Mucosa of descending colon (tissue), 3 donors: Measurements from ENCODE around the gene CFAP65. TPM values are rescaled to one million over a fixed set of nuclear protein-coding genes. Genes with fewer than 3 reads are reported as not detected.

Source experiments
- ATAC-seq: fragments of 200-7000 bp; cut with Tn5 transposase; one replicate; pipeline ENCODE4 v1.9.1; 2020; ENCODE audit warnings: mild to moderate bottlenecking, moderate library complexity
- DNase-seq, 3 donors: peaks; one replicate each; pipeline ENCODE4 v3.0.0-alpha.2; 2020
- H3K36me3 ChIP-seq: fragments of 200-600 bp; one replicate; pipeline ENCODE4 v1.8.0; 2021; ENCODE audit warnings: low read depth, mild to moderate bottlenecking
- H3K4me1 ChIP-seq: fragments of 200-600 bp; one replicate; pipeline ENCODE4 v1.8.0; 2021; ENCODE audit warnings: low read depth, mild to moderate bottlenecking
- H3K4me3 ChIP-seq: fragments of 200-600 bp; one replicate; pipeline ENCODE4 v1.8.0; 2021; ENCODE audit warnings: mild to moderate bottlenecking
- H3K9me3 ChIP-seq: fragments of 200-600 bp; one replicate; pipeline ENCODE4 v1.8.0; 2021; ENCODE audit warnings: mild to moderate bottlenecking
- intact Hi-C, 2 donors: fragments of 100-400 bp; cut with DNase I in 1 of 2; cut with micrococcal nuclease in 1 of 2; formaldehyde crosslinking; loops; one replicate each; pipeline versions ENCODE4 v1.11.0 to v1.11.1; 2022; cut with DNase I, micrococcal nuclease
- total RNA-seq, 3 donors: library from RNA; stranded (reverse); fragmentation: NEBNext Ultra II Directional in 2 of 3; extraction: Animal tissue kit (Norgen Biotek cat#: 25700) in 2 of 3; gene quantifications; one replicate each; pipeline versions ENCODE4 v1.2.1 to v1.2.4, GENCODE V29; 2021 to 2023
- TF ChIP-seq, protein P1 (sequence below): fragments of 200-600 bp; IDR thresholded peaks from one replicate; pipeline ENCODE4 v1.8.0; 2022; ENCODE audit warnings: antibody characterized with exemption, mild to moderate bottlenecking
- donor health status: DM: no; HTN: no; CAD: no; lungs with moderate emphysema.
- donor health status: DM: no; HTN: no; CAD: no.
- donor health status: DM: no; HTN: yes; CAD: no.

The CFAP65 gene
- total RNA-seq, 3 donors from 2014 or later = 0.09 to 0.46 (median 0.27) TPM

DNA sequence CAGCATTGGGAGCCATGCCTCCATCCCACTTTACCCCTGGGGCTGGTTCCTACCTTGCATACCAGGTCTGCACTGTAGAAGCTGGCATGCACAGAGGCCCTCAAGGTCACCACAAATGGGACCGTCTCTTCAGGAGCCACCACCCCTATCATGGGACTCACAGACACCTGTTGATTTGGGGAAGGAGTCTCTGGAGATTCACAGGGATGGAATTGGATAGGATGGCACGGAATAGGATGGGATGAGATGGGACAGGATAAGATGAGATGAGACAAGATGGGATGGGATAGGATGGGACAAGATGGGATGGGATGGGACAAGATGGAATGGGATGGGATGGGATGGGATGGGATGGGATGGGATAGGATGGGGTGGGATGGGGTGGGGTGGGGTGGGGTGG is 32.0 kb downstream of the CFAP65 start:
- TF ChIP-seq, protein P1, sequence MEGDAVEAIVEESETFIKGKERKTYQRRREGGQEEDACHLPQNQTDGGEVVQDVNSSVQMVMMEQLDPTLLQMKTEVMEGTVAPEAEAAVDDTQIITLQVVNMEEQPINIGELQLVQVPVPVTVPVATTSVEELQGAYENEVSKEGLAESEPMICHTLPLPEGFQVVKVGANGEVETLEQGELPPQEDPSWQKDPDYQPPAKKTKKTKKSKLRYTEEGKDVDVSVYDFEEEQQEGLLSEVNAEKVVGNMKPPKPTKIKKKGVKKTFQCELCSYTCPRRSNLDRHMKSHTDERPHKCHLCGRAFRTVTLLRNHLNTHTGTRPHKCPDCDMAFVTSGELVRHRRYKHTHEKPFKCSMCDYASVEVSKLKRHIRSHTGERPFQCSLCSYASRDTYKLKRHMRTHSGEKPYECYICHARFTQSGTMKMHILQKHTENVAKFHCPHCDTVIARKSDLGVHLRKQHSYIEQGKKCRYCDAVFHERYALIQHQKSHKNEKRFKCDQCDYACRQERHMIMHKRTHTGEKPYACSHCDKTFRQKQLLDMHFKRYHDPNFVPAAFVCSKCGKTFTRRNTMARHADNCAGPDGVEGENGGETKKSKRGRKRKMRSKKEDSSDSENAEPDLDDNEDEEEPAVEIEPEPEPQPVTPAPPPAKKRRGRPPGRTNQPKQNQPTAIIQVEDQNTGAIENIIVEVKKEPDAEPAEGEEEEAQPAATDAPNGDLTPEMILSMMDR = no peak
- intact Hi-C loops = no loop called here
- Histone ChIP-seq H3K4me3 (no peak overlapping the region), H3K9me3 (no peaks in the 10 kb centered on the region), H3K36me3 (no peaks in the 10 kb centered on the region), H3K4me1 (no peaks in the 10 kb centered on the region)
- ATAC-seq (no peak), DNase-seq (no peak)

DNA sequence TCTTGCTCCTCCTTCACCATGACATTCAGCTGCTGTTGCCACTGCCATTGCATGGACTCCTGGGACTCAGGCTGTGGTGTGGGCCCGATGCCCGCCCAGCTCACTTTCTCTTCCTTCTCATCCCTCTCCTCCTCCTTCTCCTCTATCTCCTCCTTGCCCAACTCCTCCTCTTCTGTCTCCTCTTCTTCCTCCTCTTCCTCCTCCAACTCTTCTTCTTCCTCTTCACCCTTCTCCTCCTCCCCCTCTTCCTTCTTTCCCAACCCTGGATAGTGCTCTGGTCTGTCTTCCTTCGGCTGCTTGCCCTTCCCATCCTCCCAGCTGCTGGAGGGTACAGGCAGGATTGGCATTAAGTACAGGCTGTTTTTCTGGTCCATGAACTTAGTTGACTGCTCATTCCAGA is 37.3 kb downstream of the CFAP65 start:
- no peaks in the 10 kb centered on the region for H3K36me3 ChIP-seq
- H3K4me3 ChIP-seq = no peak overlapping the region
- H3K9me3 ChIP-seq = no peaks in the 10 kb centered on the region
- TF ChIP-seq, protein P1 = no peak
- DNase-seq (no peak), ATAC-seq (no peak)
- intact Hi-C loops = no loop called here
- peaks cover 15% of the 10 kb centered on the region for H3K4me1 ChIP-seq

DNA sequence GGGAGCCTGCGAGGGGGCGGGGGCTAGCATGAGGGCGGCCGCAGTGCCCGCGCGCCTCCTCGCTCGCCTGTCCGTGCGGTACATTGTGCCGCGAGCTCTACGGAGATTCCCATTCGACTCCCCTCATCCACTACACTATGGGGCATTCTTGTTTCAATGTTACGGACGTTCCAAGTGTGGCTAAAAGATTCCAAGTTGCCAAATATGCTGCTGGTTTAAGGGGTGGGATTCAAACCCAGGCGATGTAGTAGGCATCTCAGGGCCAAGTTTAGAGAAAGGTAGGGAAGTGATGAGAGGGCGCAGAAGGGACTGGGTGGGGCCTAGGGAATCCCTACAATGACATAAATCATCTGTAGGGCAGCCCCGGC is 38.1 kb downstream of the CFAP65 start:
- Histone ChIP-seq H3K36me3 (no peaks in the 10 kb centered on the region), H3K4me1 (peaks cover 17% of the 10 kb centered on the region), H3K4me3 (no peak overlapping the region), H3K9me3 (no peaks in the 10 kb centered on the region)
- no peak for ATAC-seq
- intact Hi-C loops = no loop called here
- TF ChIP-seq, protein P1 = peak; percentile 49
- no peak for DNase-seq

DNA sequence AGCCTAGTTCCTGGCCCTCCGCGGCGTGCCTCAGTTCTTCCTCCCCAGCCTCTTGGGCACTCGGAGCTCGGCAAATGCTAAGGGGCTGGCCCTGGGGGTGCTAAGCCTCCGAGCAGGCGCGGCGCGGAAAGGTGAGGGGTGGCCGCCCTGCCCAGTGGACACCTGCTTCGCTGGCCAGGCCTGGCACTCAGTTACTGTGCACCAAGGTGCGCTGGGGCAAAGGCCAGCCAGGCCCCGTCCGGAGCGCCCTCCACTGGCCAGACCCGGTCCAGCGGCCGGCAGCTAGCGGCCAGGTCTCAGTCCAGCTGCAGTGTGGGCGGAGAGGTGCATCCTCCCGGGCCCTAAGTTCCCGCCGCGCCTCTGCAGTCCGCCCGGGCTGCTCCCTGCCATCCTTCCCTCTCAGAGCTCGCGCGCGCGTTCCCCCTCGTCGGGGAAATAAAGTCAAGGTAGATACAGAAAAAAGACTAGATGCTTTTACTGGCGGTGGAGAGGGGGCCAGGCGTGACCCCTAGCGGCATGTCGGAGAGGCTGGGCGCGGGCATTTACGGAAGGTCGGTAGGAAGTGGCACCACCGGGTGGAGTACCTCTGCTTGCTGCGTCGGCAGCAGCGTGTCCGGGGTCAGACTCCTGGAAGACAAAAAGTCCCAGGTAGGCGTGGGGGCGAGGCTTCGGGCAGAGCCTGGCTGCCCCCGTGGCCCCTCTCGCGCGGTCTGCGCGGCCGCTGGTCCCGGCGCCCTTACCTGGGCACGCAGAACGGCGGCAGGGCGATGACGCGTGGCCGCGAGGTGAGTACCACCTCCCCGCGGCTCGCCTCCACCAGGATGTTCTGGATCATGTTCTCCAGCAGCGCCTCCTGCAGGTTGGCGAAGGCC is 38.7 kb downstream of the CFAP65 start:
- intact Hi-C loops = no loop called here
- TF ChIP-seq, protein P1 = peak; percentile 65
- H3K36me3 ChIP-seq = no peaks in the 10 kb centered on the region
- H3K4me1 ChIP-seq = peaks cover 17% of the 10 kb centered on the region
- peak; percentile 84 to 92 (median 92) for DNase-seq
- H3K4me3 ChIP-seq = peak overlapping the region; percentile 25
- H3K9me3 ChIP-seq = no peaks in the 10 kb centered on the region
- peak; percentile 77 for ATAC-seq

DNA sequence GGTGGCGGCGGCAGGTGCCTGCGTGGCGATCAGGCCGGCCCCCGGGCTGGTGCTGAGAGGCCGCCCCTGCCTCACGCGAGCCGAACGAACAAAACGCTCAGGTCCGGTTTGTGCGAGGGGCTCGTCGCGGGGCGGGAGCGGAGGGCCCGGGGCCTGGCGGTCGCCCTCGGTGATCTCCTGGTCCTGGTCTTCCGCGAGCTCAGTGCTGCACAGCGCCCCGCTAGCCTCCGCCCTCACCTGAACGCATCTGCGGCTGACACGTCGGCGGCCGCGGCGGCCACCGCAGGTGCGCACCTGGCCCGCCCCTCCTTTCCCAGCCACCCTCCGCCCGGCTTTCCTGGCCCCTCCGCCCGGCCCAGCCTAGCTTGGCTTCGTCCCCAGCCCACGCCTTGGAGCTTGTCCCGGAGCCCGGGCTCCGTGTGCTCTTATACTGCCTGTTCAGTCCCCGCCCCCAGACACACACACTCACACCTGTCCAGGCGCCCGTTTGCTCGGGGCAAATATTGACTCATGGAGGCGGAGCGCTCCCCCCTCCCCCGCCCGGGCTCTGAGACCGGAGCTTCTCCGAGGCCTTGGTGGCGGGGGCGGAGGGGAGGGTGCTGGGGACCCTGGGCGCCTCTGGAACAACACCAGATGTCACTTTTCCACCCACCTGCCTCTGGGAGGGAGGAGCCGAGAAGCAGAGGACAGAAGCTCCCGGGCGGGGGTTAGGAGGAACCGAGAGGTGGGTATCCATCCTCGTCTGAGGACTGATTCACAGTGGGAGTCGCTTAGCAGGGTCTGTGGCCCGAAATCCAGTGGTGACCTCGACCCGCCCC is 39.5 kb downstream of the CFAP65 start:
- intact Hi-C loops = no loop called here
- peak overlapping the region; percentile 25 for H3K4me3 ChIP-seq
- peaks cover 17% of the 10 kb centered on the region for H3K4me1 ChIP-seq
- no peaks in the 10 kb centered on the region for H3K36me3 ChIP-seq
- H3K9me3 ChIP-seq = no peaks in the 10 kb centered on the region
- DNase-seq = peak; percentile 93 to 96 (median 94)
- peak; percentile 84 for ATAC-seq
- TF ChIP-seq, protein P1 = no peak
